AG10803 (cell line): Measurements from ENCODE around the gene ROBO1.
"Not testable (repeated sequence)": the region's sequence is repeated elsewhere in the genome, so short reads cannot be mapped to it uniquely, and the experiment has no call there.

Source experiments
- DNase-seq: peaks from one replicate; pipeline ENCODE4 v3.0.0; 2010; ENCODE audit warnings: low read depth
- H3K4me3 ChIP-seq: 2 replicates; pipeline ENCODE4 v1.5.1; 2011; ENCODE audit warnings: mild to moderate bottlenecking, low read length, control low read depth
- CTCF ChIP-seq: conservative IDR thresholded peaks from 2 replicates; pipeline ENCODE4 v1.5.1; 2011; ENCODE audit warnings: mild to moderate bottlenecking, low read length, control low read depth, inconsistent platforms

The ROBO1 gene

DNA sequence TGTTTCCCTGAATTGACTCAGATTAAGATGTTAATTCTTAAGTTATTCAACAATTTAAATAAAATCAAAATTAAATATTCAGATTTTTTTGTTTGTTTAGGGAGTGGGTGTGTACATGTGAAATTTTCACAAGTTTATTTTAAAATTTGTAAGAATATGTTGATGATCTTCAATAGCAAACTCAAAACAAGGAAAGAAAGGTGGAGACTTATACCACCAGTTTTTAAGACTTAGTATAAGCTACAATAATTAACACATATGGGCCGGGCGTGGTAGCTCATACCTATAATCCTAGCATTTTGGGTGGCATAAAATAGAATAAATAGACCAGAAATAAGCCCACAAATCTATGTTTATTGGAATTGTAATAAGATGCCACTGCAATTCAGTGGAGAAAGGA lies 1084.5 kb downstream of the ROBO1 start:
- no peak for DNase-seq

DNA sequence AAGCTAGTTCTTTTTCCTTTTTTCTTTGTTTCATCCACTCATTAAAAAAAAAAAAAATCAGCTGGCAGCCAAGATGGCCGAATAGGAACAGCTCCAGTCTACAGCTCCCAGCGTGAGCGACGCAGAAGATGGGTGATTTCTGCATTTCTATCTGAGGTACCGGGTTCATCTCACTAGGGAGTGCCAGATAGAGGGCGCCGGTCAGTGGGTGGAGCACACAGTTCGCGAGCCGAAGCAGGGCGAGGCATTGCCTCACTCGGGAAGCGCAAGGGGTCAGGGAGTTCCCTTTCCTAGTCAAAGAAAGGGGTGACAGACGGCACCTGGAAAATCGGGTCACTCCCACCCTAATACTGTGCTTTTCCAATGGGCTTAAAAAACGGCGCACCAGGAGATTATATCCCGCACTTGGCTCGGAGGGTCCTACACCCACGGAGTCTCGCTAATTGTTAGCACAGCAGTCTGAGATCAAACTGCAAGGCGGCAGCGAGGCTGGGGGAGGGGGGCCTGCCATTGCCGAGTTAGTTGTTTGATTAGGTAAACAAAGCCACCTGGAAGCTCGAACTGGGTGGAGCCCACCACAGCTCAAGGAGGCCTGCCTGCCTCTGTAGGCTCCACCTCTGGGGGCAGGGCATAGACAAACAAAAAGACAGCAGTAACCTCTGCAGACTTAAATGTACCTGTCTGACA lies 1092.5 kb downstream of the ROBO1 start:
- H3K4me3 ChIP-seq, DNase-seq: not testable (repeated sequence)

More for the DNA sequence above, 1084.5 kb downstream of the ROBO1 start:
- TF ChIP-seq CTCF: no peak
- H3K4me3 ChIP-seq: no peak overlapping the region

GRCh38 chr3:78670746-78671145 lies 1097.1 kb downstream of the ROBO1 start:
- H3K4me3 ChIP-seq: no peak overlapping the region
- no peak for DNase-seq
- no peak for TF ChIP-seq CTCF

DNA sequence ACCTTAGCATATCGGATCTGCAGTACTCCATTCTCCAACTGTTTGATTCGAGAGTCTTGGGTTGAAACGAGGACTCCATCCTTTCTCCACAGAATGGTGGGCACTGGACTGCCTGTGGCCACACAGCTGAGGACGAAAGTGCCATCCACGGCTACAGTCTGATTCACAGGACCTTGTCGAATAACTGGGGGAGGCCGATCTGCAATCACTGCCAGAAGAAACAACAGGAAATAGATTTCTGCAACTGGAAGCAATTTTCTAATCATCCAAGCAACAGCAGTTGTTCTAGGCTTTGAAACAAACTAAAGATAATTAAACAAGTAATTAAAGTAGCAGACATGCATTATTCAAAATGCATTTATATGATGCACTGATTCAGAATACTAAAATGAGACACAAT lies 1097.7 kb downstream of the ROBO1 start:
- TF ChIP-seq CTCF: no peak
- H3K4me3 ChIP-seq: no peak overlapping the region
- no peak for DNase-seq

GRCh38 chr3:78668302-78668701 lies 1099.5 kb downstream of the ROBO1 start:
- no peak for DNase-seq
- no peak for TF ChIP-seq CTCF
- no peak overlapping the region for H3K4me3 ChIP-seq

DNA sequence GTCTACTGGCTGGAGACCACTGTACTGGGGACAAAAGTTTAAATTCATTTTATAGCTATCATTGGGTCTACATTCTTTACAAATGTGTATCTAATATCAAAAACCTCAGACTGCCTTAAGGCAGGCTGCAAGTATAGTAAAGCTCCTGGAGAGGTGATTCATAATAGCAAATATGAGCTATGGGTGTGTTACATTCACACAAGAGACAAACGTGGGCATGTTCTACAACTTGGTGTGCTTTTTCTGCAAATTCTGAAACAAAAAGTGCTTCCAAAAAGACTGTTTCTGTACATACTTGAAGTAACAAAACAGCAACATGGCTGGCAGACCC lies 1101.4 kb downstream of the ROBO1 start:
- no peak for TF ChIP-seq CTCF
- peak; percentile 37 for DNase-seq
- H3K4me3 ChIP-seq: no peak overlapping the region

- DNase-seq: no peak
- TF ChIP-seq CTCF: no peak
- H3K4me3 ChIP-seq: no peak overlapping the region
Measured at GRCh38 chr3:78665776-78666469, 1101.9 kb downstream of the ROBO1 start.
